HG02840 (cell line): Measurements from ENCODE around the gene TGIF1.
"Not testable (repeated sequence)": the region's sequence is repeated elsewhere in the genome, so short reads cannot be mapped to it uniquely, and the experiment has no call there.

ENCODE experiments used
- ATAC-seq: cut with Tn5 transposase; IDR thresholded peaks from one replicate; pipeline ENCODE4 v1.9.1; 2021; ENCODE audit warnings: mild to moderate bottlenecking, moderate library complexity, moderate number of reproducible peaks; ENCODE audit not compliant: unreplicated experiment, low FRiP score

Gene TGIF1

GRCh38 chr18:3454365-3455089 lies 4.6 kb downstream of the TGIF1 start:
- ATAC-seq: no peak

- ATAC-seq: no peak
These were observed 5.2 kb downstream of the TGIF1 start for GRCh38 chr18:3455090-3455635.

- ATAC-seq: no peak
These were observed 6.1 kb downstream of the TGIF1 start for GRCh38 chr18:3455907-3456685.

- ATAC-seq: no peak
These were observed 6.7 kb downstream of the TGIF1 start for GRCh38 chr18:3456686-3457069.

- no peak for ATAC-seq
These were observed 7.3 kb downstream of the TGIF1 start for GRCh38 chr18:3457261-3457724.

- ATAC-seq: no peak
These were observed 8.4 kb downstream of the TGIF1 start for GRCh38 chr18:3458378-3458777.

GRCh38 chr18:3458952-3459853 lies 9.2 kb downstream of the TGIF1 start:
- no peak for ATAC-seq

GRCh38 chr18:3460823-3461398 lies 10.9 kb downstream of the TGIF1 start:
- ATAC-seq: no peak

GRCh38 chr18:3461704-3462103 lies 11.7 kb downstream of the TGIF1 start:
- no peak for ATAC-seq

GRCh38 chr18:3463051-3463450 lies 13.1 kb downstream of the TGIF1 start:
- no peak for ATAC-seq

GRCh38 chr18:3466045-3466444 lies 16.1 kb downstream of the TGIF1 start:
- no peak for ATAC-seq

GRCh38 chr18:3466872-3467271 lies 16.9 kb downstream of the TGIF1 start:
- no peak for ATAC-seq

- ATAC-seq: no peak
These were observed 18.2 kb downstream of the TGIF1 start for GRCh38 chr18:3468066-3468705.

GRCh38 chr18:3468833-3469232 lies 18.9 kb downstream of the TGIF1 start:
- ATAC-seq: no peak

GRCh38 chr18:3471141-3471648 lies 21.2 kb downstream of the TGIF1 start:
- ATAC-seq: no peak

- not testable (repeated sequence) for ATAC-seq
These were observed 22.1 kb downstream of the TGIF1 start for GRCh38 chr18:3472121-3472520.

- ATAC-seq: no peak
These were observed 22.9 kb downstream of the TGIF1 start for GRCh38 chr18:3472681-3473544.

- ATAC-seq: no peak
These were observed 28.4 kb downstream of the TGIF1 start for GRCh38 chr18:3478262-3478978.
